H1 (cell line): ENCODE results near the gene GRIK4. TPM values are rescaled to one million over a fixed set of nuclear protein-coding genes. Genes with fewer than 3 reads are reported as not detected.

ENCODE experiments used
- CTCF ChIA-PET: fragments of 300-600 bp; sonication (Branson Sonifier 250); formaldehyde crosslinking; loops from one replicate; lab custom pipeline; 2021; ENCODE audit not compliant: partially characterized antibody; lab: Charles Lee
- POLR2A ChIA-PET: fragments of 300-600 bp; sonication (Branson Sonifier 250); formaldehyde crosslinking; loops from one replicate; lab custom pipeline; 2021; ENCODE audit warnings: inconsistent platforms; ENCODE audit not compliant: partially characterized antibody; lab: Charles Lee
- DNase-seq, 2 experiments: peaks; one replicate each; pipeline versions ENCODE4 v3.0.0 to v3.0.0-alpha.2; 2010 to 2022; ENCODE audit warnings: low spot score in 2 of 2, low read depth in 1 of 2, mixed read lengths in 1 of 2
- FAIRE-seq: peaks from 2 replicates; lab custom pipeline; 2011; peaks lifted over from hg19 to GRCh38; lab: Jason Lieb, UNC
- H2AFZ ChIP-seq: 2 replicates; pipeline ENCODE4 v1.8.1; 2012; ENCODE audit warnings: low read length, inconsistent platforms
- H2AK5ac ChIP-seq: 2 replicates; pipeline ENCODE4 v1.6.1; 2013; ENCODE audit warnings: low read depth, low read length
- H2BK120ac ChIP-seq: replicated peaks from 2 replicates; pipeline ENCODE3; 2013; ENCODE audit warnings: low read depth, low read length, inconsistent platforms
- H2BK12ac ChIP-seq: 2 replicates; pipeline ENCODE4 v1.6.1; 2013; ENCODE audit warnings: low read depth, low read length
- H2BK15ac ChIP-seq: 2 replicates; pipeline ENCODE4 v1.6.1; 2013; ENCODE audit warnings: low read length
- H2BK20ac ChIP-seq: 2 replicates; pipeline ENCODE4 v1.6.1; 2013; ENCODE audit warnings: low read length
- H2BK5ac ChIP-seq: 2 replicates; pipeline ENCODE4 v1.6.1; 2013; ENCODE audit warnings: low read depth, low read length
- H3K14ac ChIP-seq: 2 replicates; pipeline ENCODE4 v1.6.1; 2013; ENCODE audit warnings: inconsistent platforms; ENCODE audit not compliant: insufficient read length
- H3K18ac ChIP-seq: 2 replicates; pipeline ENCODE4 v1.6.1; 2013; ENCODE audit warnings: low read length; ENCODE audit errors: extremely low read depth
- H3K23ac ChIP-seq: 2 replicates; pipeline ENCODE4 v1.6.1; 2013; ENCODE audit warnings: inconsistent platforms; ENCODE audit not compliant: insufficient read length
- H3K23me2 ChIP-seq: 2 replicates; pipeline ENCODE4 v1.6.1; 2013; ENCODE audit warnings: low read depth, low read length
- H3K27ac ChIP-seq: 2 replicates; pipeline ENCODE4 v1.6.1; 2011; ENCODE audit warnings: low read depth, low read length, inconsistent platforms
- H3K27me3 ChIP-seq, 4 experiments: replicated peaks in 1 of 4; 1 replicate in 1 of 4; 2 replicates in 3 of 4; pipeline versions ENCODE4 v1.6.1 to v1.8.1; 2011 to 2013; ENCODE audit warnings: low read length in 3 of 4, mild to moderate bottlenecking in 3 of 4, inconsistent platforms in 2 of 4, mixed read lengths in 2 of 4, moderate library complexity in 1 of 4; ENCODE audit not compliant: control insufficient read depth in 3 of 4, insufficient read depth in 3 of 4; ENCODE audit errors: extremely low read depth in 1 of 4
- H3K36me3 ChIP-seq, 4 experiments: 2 replicates each; pipeline versions ENCODE4 v1.6.1 to v1.8.1; 2011 to 2013; ENCODE audit warnings: mild to moderate bottlenecking in 4 of 4, low read length in 3 of 4, moderate library complexity in 2 of 4, control low read depth in 1 of 4, inconsistent platforms in 1 of 4; ENCODE audit not compliant: insufficient read depth in 4 of 4, control insufficient read depth in 2 of 4
- H3K4ac ChIP-seq: replicated peaks from 2 replicates; pipeline ENCODE3; 2013; ENCODE audit warnings: low read length, low read depth, mixed read lengths, inconsistent platforms; ENCODE audit not compliant: insufficient read length
- H3K4me1 ChIP-seq, 4 experiments: replicated peaks in 1 of 4; 1 replicate in 1 of 4; 2 replicates in 3 of 4; pipeline versions ENCODE4 v1.6.1 to v1.8.1; 2011 to 2013; ENCODE audit warnings: low read length in 3 of 4, inconsistent platforms in 2 of 4, mixed read lengths in 1 of 4; ENCODE audit not compliant: insufficient read depth in 4 of 4, control insufficient read depth in 3 of 4
- H3K4me2 ChIP-seq, 2 experiments: 2 replicates each; pipeline versions ENCODE4 v1.6.1 to v1.8.1; 2011 to 2013; ENCODE audit warnings: low read depth in 2 of 2, low read length in 2 of 2, control low read depth in 1 of 2, inconsistent platforms in 1 of 2, mild to moderate bottlenecking in 1 of 2; ENCODE audit not compliant: insufficient read depth in 1 of 2
- H3K4me3 ChIP-seq, 4 experiments: fragments of 200-600, 300-600 bp in 1 of 4; sonication (generic), shearing (Covaris generic), sonication (Bioruptor Twin) in 1 of 4; 2 replicates each; pipeline versions ENCODE4 v1.5.1 to v1.8.1; 2011 to 2016; ENCODE audit warnings: low read length in 4 of 4, low read depth in 3 of 4, control low read depth in 2 of 4, inconsistent platforms in 2 of 4, mild to moderate bottlenecking in 2 of 4, mixed read lengths in 1 of 4, moderate library complexity in 1 of 4; ENCODE audit not compliant: insufficient read depth in 2 of 4; ENCODE audit errors: extremely low read depth in 1 of 4
- H3K56ac ChIP-seq: replicated peaks from 2 replicates; pipeline ENCODE3; 2013; ENCODE audit warnings: low read depth, mild to moderate bottlenecking, mixed read lengths, low read length, inconsistent platforms; ENCODE audit not compliant: insufficient read length
- H3K79me1 ChIP-seq: 2 replicates; pipeline ENCODE4 v1.6.1; 2013; ENCODE audit warnings: low read depth, low read length, control low read depth
- H3K79me2 ChIP-seq, 2 experiments: 2 replicates each; pipeline versions ENCODE4 v1.6.1 to v1.8.1; 2012 to 2013; ENCODE audit warnings: low read length in 2 of 2, mild to moderate bottlenecking in 2 of 2, inconsistent platforms in 1 of 2; ENCODE audit not compliant: insufficient read depth in 2 of 2, control insufficient read depth in 1 of 2
- H3K9ac ChIP-seq, 4 experiments: replicated peaks in 1 of 4; 1 replicate in 1 of 4; 2 replicates in 3 of 4; pipeline versions ENCODE4 v1.6.1 to v1.8.1; 2011 to 2013; ENCODE audit warnings: low read depth in 3 of 4, low read length in 3 of 4, control low read depth in 2 of 4, mild to moderate bottlenecking in 2 of 4, moderate library complexity in 2 of 4, inconsistent platforms in 1 of 4; ENCODE audit errors: extremely low read depth in 1 of 4
- H3K9me3 ChIP-seq, 2 experiments: 2 replicates each; pipeline versions ENCODE4 v1.6.1 to v1.8.1; 2012 to 2013; ENCODE audit warnings: mild to moderate bottlenecking in 2 of 2, moderate library complexity in 2 of 2, control low read depth in 1 of 2, inconsistent platforms in 1 of 2, low read depth in 1 of 2, low read length in 1 of 2, mixed read lengths in 1 of 2; ENCODE audit not compliant: insufficient read depth in 2 of 2
- H4K20me1 ChIP-seq, 2 experiments: replicated peaks in 1 of 2; 2 replicates each; pipeline versions ENCODE3 to v1.8.1; 2011 to 2013; ENCODE audit warnings: inconsistent platforms in 2 of 2, low read length in 2 of 2, mild to moderate bottlenecking in 1 of 2; ENCODE audit not compliant: insufficient read depth in 2 of 2, control insufficient read depth in 1 of 2
- H4K5ac ChIP-seq: 2 replicates; pipeline ENCODE4 v1.6.1; 2013; ENCODE audit warnings: low read length, low read depth, mixed read lengths, inconsistent platforms; ENCODE audit not compliant: insufficient read length
- H4K8ac ChIP-seq: 2 replicates; pipeline ENCODE4 v1.8.0; 2013; ENCODE audit warnings: mild to moderate bottlenecking, moderate library complexity, low read length, inconsistent platforms; ENCODE audit not compliant: insufficient read depth; ENCODE audit errors: extremely low read depth
- H4K91ac ChIP-seq: replicated peaks from 2 replicates; pipeline ENCODE3; 2013; ENCODE audit warnings: low read length, mixed read lengths, inconsistent platforms; ENCODE audit not compliant: insufficient read length
- ASH2L ChIP-seq: fragments of 200-600, 300-600 bp; sonication (generic); IDR thresholded peaks from one replicate; pipeline ENCODE4 v1.7.1; 2017; ENCODE audit warnings: low read length
- CHD2 ChIP-seq: IDR thresholded peaks from 2 replicates; pipeline ENCODE4 v1.6.1; 2012; ENCODE audit warnings: low read length, improper control_type of control experiment
- POU5F1 ChIP-seq: IDR thresholded peaks from 2 replicates; pipeline ENCODE4 v1.6.1; 2011; ENCODE audit warnings: low read depth, mild to moderate bottlenecking, low read length, moderate library complexity
- SAP30 ChIP-seq: fragments of 300-600 bp; sonication (generic); IDR thresholded peaks from 2 replicates; pipeline ENCODE4 v1.7.1; 2012; ENCODE audit warnings: low read length, moderate library complexity, mild to moderate bottlenecking, inconsistent platforms; ENCODE audit not compliant: insufficient read depth, insufficient replicate concordance
- SIRT6 ChIP-seq: IDR thresholded peaks from one replicate; pipeline ENCODE4 v1.7.1; 2012; ENCODE audit warnings: low read length, inconsistent platforms
- SRF ChIP-seq: IDR thresholded peaks from 2 replicates; pipeline ENCODE4 v1.6.1; 2011; ENCODE audit warnings: mild to moderate bottlenecking, low read depth, low read length, moderate library complexity
- ZNF274 ChIP-seq: IDR thresholded peaks from 2 replicates; pipeline ENCODE4 v1.7.0; 2012; ENCODE audit warnings: low read length, borderline replicate concordance; ENCODE audit errors: extremely low read depth
- whole genome bisulfite sequencing, 2 experiments: shearing (Covaris generic) in 1 of 2; methylation state at CpG; one replicate each; pipeline versions ENCODE4 v1.1.6 to v1.1.7; 2013 to 2015; ENCODE audit warnings: low lambda C conversion rate in 2 of 2, mixed read lengths in 2 of 2, inconsistent platforms in 1 of 2, low coverage in 1 of 2, missing lambda C conversion rate in 1 of 2; ENCODE audit not compliant: insufficient replicate concordance in 2 of 2, insufficient coverage in 1 of 2, insufficient read length in 1 of 2; ENCODE audit errors: extremely low coverage in 1 of 2, missing lambda C conversion rate in 1 of 2; 5-methylcytosine and 5-hydroxymethylcytosine counted together
- polyA plus RNA-seq, 7 experiments: library from polyadenylated mRNA; depleted of rRNA in 3 of 7; stranded (reverse) in 5 of 7; unstranded in 2 of 7; fragments of >200 nt in 5 of 7; fragments of 200-250 nt in 2 of 7; gene quantifications; 1 replicate in 5 of 7; 2 replicates in 1 of 7; 4 replicates in 1 of 7; pipeline versions ENCODE4 v1.2.1 to v1.2.3, GENCODE V29; 2011 to 2013; ENCODE audit warnings: missing spikeins in 2 of 7, mixed read lengths in 2 of 7
- total RNA-seq: library from RNA; stranded (reverse); fragmentation: NEBNext Ultra II Directional; extraction: Animal tissue kit (Norgen Biotek cat#: 25700); gene quantifications from 2 replicates; pipeline ENCODE4 v1.2.1, GENCODE V29; 2021

Gene GRIK4
- total and polyA plus RNA-seq, 2 of the 8 experiments (the other 6 are each of a cell fraction or from before 2014, with no cell fraction given), result 1.2 to 2.9 TPM

DNA sequence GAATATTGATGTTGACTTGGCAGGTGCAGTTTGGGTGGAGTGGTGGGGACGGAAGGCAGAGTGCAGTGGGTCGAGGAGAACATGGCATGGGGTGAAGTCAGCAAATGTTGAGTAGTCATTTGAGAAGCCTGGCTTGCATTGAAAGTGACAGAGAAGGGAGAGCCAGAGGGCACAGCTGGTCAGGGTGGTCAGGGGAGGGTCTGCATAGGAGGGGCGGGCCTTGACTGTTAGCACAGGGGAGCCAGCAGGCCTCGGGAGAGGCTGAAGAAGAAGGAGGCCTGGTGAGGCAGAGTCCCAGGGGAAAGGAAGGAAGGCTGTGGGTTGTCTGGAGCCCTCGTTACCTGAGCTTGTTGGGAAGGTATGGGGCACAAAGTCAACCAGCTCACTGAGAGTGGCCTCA, 281.6 kb downstream of the GRIK4 start:
- H3K27ac ChIP-seq, result no peak overlapping the region
- H2BK120ac ChIP-seq, result no peak overlapping the region
- H3K14ac ChIP-seq, result no peak overlapping the region
- H2BK12ac ChIP-seq, result no peak overlapping the region
- H2BK5ac ChIP-seq, result no peak overlapping the region
- no peaks in the 10 kb centered on the region; the same call in 1 of the 2 replicates for H3K23me2 ChIP-seq
- no peaks in the 10 kb centered on the region for H3K9me3 ChIP-seq
- H3K27me3 ChIP-seq, result no peaks in the 10 kb centered on the region; a peak in 1 of 7 replicates
- no peaks in the 10 kb centered on the region for H3K79me2 ChIP-seq
- H4K5ac ChIP-seq, result no peak overlapping the region
- no peak overlapping the region for H2AFZ ChIP-seq
- H3K56ac ChIP-seq, result no peak overlapping the region
- DNase-seq, result no peak
- no peak overlapping the region for H4K8ac ChIP-seq
- WGBS, 2 experiments, result 86% methylated on average over 5 of the region's 5 CpGs; no CpG with 5 or more reads in 1 of the 2 experiments
- no peak overlapping the region for H2BK15ac ChIP-seq
- POLR2A ChIA-PET, result no interaction called here
- no peaks in the 10 kb centered on the region; the same call in 1 of the 2 replicates for H3K79me1 ChIP-seq
- H4K20me1 ChIP-seq, result no peaks in the 10 kb centered on the region
- no peak overlapping the region for H3K4me2 ChIP-seq
- H3K23ac ChIP-seq, result no peak overlapping the region
- H2BK20ac ChIP-seq, result no peak overlapping the region
- no peak overlapping the region for H3K9ac ChIP-seq
- no peak overlapping the region for H3K18ac ChIP-seq
- TF ChIP-seq ASH2L (no peak), SAP30 (no peak), SIRT6 (no peak), SRF (no peak), ZNF274 (no peak), POU5F1 (no peak), CHD2 (no peak)
- TF ChIP-seq, all 59 proteins: peak for 0
- 0 out of 7 replicates have a peak, but pooled peaks cover 0 to 3% (median 0%) of the 10 kb centered on the region in 4 experiments for H3K4me1 ChIP-seq
- no peaks in the 10 kb centered on the region for H3K36me3 ChIP-seq
- no peak overlapping the region for H3K4me3 ChIP-seq
- no peak overlapping the region for H2AK5ac ChIP-seq
- H4K91ac ChIP-seq, result no peak overlapping the region
- H3K4ac ChIP-seq, result no peak overlapping the region
- CTCF ChIA-PET, result interaction anchor here (1.0 to 3.0 kb wide), 5 partner anchors 9 to 117 kb away, joined by 3 to 16 read pairs (median 4); no protein-coding TSS in a partner anchor
- FAIRE-seq, result no peak
